ENCODE data around the gene VWA3A.

The VWA3A gene

GRCh38 chr16:22204091-22204655, 111.8 kb downstream of the VWA3A start:
- no peak overlapping the region for H3K27ac ChIP-seq (ENCODE audit: low read depth, low read length)
- peaks cover 4% of the 10 kb centered on the region; the same call in 1 of the 2 replicates for H4K20me1 ChIP-seq (ENCODE audit: control insufficient read depth, insufficient read depth, low read depth, low read length)
- no peaks in the 10 kb centered on the region for H3K9me3 ChIP-seq (ENCODE audit: control insufficient read depth, insufficient read depth, low read length)
- H3K36me3 ChIP-seq (ENCODE audit: control insufficient read depth, low read length), result peaks cover 4% of the 10 kb centered on the region; the same call in 1 of the 2 replicates
- peaks cover 9% of the 10 kb centered on the region for H3F3A ChIP-seq (ENCODE audit: control insufficient read depth, insufficient read depth)
- no peak overlapping the region for H3K4me2 ChIP-seq (ENCODE audit: low read length)
- no peaks in the 10 kb centered on the region for H3K9me2 ChIP-seq (replicated peaks; ENCODE audit: control insufficient read depth, low read length)
- no peaks in the 10 kb centered on the region for H3K27me3 ChIP-seq (ENCODE audit: control insufficient read depth, low read length)
- H3K79me2 ChIP-seq (ENCODE audit: control insufficient read depth, low read length), result peaks cover 28% of the 10 kb centered on the region
- no peak overlapping the region for H3K4me3 ChIP-seq (ENCODE audit: low read length)
- H3K4me1 ChIP-seq (ENCODE audit: control insufficient read depth, low read length), result peaks cover 29% of the 10 kb centered on the region
- TF ChIP-seq EZH2phosphoT487 (IDR thresholded peaks at IDR 0.05; ENCODE audit: borderline replicate concordance, low read length), result no peak
- TF ChIP-seq CTCF (IDR thresholded peaks at IDR 0.05; ENCODE audit: low read depth, low read length, poor library complexity, severe bottlenecking), result no peak

GRCh38 chr16:22205577-22206012, 113.3 kb downstream of the VWA3A start:
- no peaks in the 10 kb centered on the region for H3K9me2 ChIP-seq (replicated peaks; ENCODE audit: control insufficient read depth, low read length)
- H3K27me3 ChIP-seq (ENCODE audit: control insufficient read depth, low read length), result no peaks in the 10 kb centered on the region
- peaks cover 9% of the 10 kb centered on the region for H3F3A ChIP-seq (ENCODE audit: control insufficient read depth, insufficient read depth)
- H3K4me2 ChIP-seq (ENCODE audit: low read length), result peak overlapping the region; percentile 89
- peaks cover 43% of the 10 kb centered on the region for H3K79me2 ChIP-seq (ENCODE audit: control insufficient read depth, low read length)
- peaks cover 7% of the 10 kb centered on the region; the same call in 1 of the 2 replicates for H3K36me3 ChIP-seq (ENCODE audit: control insufficient read depth, low read length)
- H3K9me3 ChIP-seq (ENCODE audit: control insufficient read depth, insufficient read depth, low read length), result peaks cover 1% of the 10 kb centered on the region; the same call in 1 of the 2 replicates
- peaks cover 23% of the 10 kb centered on the region for H3K4me1 ChIP-seq (ENCODE audit: control insufficient read depth, low read length)
- H4K20me1 ChIP-seq (ENCODE audit: control insufficient read depth, insufficient read depth, low read depth, low read length), result peaks cover 4% of the 10 kb centered on the region; the same call in 1 of the 2 replicates
- H3K27ac ChIP-seq (ENCODE audit: low read depth, low read length), result no peak overlapping the region
- TF ChIP-seq EZH2phosphoT487 (IDR thresholded peaks at IDR 0.05; ENCODE audit: borderline replicate concordance, low read length), result no peak
- no peak for TF ChIP-seq CTCF (IDR thresholded peaks at IDR 0.05; ENCODE audit: low read depth, low read length, poor library complexity, severe bottlenecking)
- peak overlapping the region; percentile 99 for H3K4me3 ChIP-seq (ENCODE audit: low read length)

GRCh38 chr16:22206013-22206841, 113.9 kb downstream of the VWA3A start, which contains the start of gene EEF2K:
Gene EEF2K (plus strand): TSS chr16:22206278. CDS start chr16:22225730, 19,452 bp downstream.
- Histone ChIP-seq H3K4me2 (ENCODE audit: low read length) (peak within 1 kb of the TSS; percentile 89), H3K79me2 (ENCODE audit: control insufficient read depth, low read length) (peaks cover 47% of the 10 kb centered on the region), H3K9me2 (replicated peaks; ENCODE audit: control insufficient read depth, low read length) (no peaks in the 10 kb centered on the region), H3K4me3 (ENCODE audit: low read length) (peak within 1 kb of the TSS; percentile 99), H3K27ac (ENCODE audit: low read depth, low read length) (peak within 1 kb of the TSS; percentile 5; the same call in 1 of the 2 replicates), H3K27me3 (ENCODE audit: control insufficient read depth, low read length) (no peaks in the 10 kb centered on the region), H3F3A (ENCODE audit: control insufficient read depth, insufficient read depth) (peaks cover 9% of the 10 kb centered on the region), H3K4me1 (ENCODE audit: control insufficient read depth, low read length) (peaks cover 27% of the 10 kb centered on the region), H3K9me3 (ENCODE audit: control insufficient read depth, insufficient read depth, low read length) (peaks cover 2% of the 10 kb centered on the region; the same call in 1 of the 2 replicates), H4K20me1 (ENCODE audit: control insufficient read depth, insufficient read depth, low read depth, low read length) (peaks cover 4% of the 10 kb centered on the region; the same call in 1 of the 2 replicates), H3K36me3 (ENCODE audit: control insufficient read depth, low read length) (peaks cover 7% of the 10 kb centered on the region; the same call in 1 of the 2 replicates)
- TF ChIP-seq CTCF (IDR thresholded peaks at IDR 0.05; ENCODE audit: low read depth, low read length, poor library complexity, severe bottlenecking), result peak; percentile 78
- TF ChIP-seq EZH2phosphoT487 (IDR thresholded peaks at IDR 0.05; ENCODE audit: borderline replicate concordance, low read length), result no peak

Data from DOHH2 (cell line).